ENCODE measurements around the gene SART3. TPM values are rescaled to one million over a fixed set of nuclear protein-coding genes. Genes with fewer than 3 reads are reported as not detected.

Gene SART3
- total RNA-seq, 1 donor from 2014 or later, result 79.0 TPM

- peak within 1 kb of the TSS; percentile 95 for H3K27ac ChIP-seq
- no peaks in the 10 kb centered on the region for H3K27me3 ChIP-seq
- peaks cover 6% of the 10 kb centered on the region for H3K4me1 ChIP-seq
- Mint-ChIP-seq H3K36me3 (peaks cover 7% of the 10 kb centered on the region), H3K4me1 (peaks cover 33% of the 10 kb centered on the region), H3K9me3 (no peaks in the 10 kb centered on the region), H3K27ac (peak within 1 kb of the TSS; percentile 100), H3K4me3 (peak within 1 kb of the TSS; percentile 100), H3K27me3 (ENCODE audit: insufficient read depth, low read depth) (peaks cover 7% of the 10 kb centered on the region)
- H4K20me1 ChIP-seq (ENCODE audit: low read depth), result peaks cover 28% of the 10 kb centered on the region
- H3K9ac ChIP-seq, result peak within 1 kb of the TSS; percentile 91
- peaks cover 9% of the 10 kb centered on the region for H3F3A ChIP-seq (ENCODE audit: low read depth)
- peak; percentile 99 for DNase-seq (ENCODE audit: low spot score)
- H2AFZ ChIP-seq (replicated peaks), result peak within 1 kb of the TSS; percentile 94
- H3K4me3 ChIP-seq, result peak within 1 kb of the TSS; percentile 67
- peak within 1 kb of the TSS; percentile 89 for H3K4me2 ChIP-seq
- peaks cover 6% of the 10 kb centered on the region for H3K36me3 ChIP-seq
- no peaks in the 10 kb centered on the region for H3K9me3 ChIP-seq (ENCODE audit: low read depth)
- peaks cover 56% of the 10 kb centered on the region for H3K79me2 ChIP-seq (ENCODE audit: low read depth)
- TF ChIP-seq CTCF (IDR thresholded peaks at IDR 0.05), result no peak
- TF ChIP-seq EZH2phosphoT487 (IDR thresholded peaks at IDR 0.05), result no peak
- TF ChIP-seq EZH2 (IDR thresholded peaks at IDR 0.05), result no peak
These were observed 1.6 kb upstream of the SART3 start, which contains the start of gene ISCU for GRCh38 chr12:108562348-108563135. TSS of gene ISCU (plus strand) at chr12:108562596. CDS start at chr12:108562623, 27 bp downstream.

GRCh38 chr12:108561852-108562347 is 927 bp upstream of the SART3 start:
- Histone ChIP-seq H3K4me3 (peak overlapping the region; percentile 67), H2AFZ (replicated peaks) (peak overlapping the region; percentile 94), H3K36me3 (peaks cover 6% of the 10 kb centered on the region), H3K27me3 (no peaks in the 10 kb centered on the region), H4K20me1 (ENCODE audit: low read depth) (peaks cover 33% of the 10 kb centered on the region), H3K79me2 (ENCODE audit: low read depth) (peaks cover 63% of the 10 kb centered on the region), H3K27ac (peak overlapping the region; percentile 95), H3F3A (ENCODE audit: low read depth) (peaks cover 10% of the 10 kb centered on the region), H3K4me1 (peaks cover 6% of the 10 kb centered on the region), H3K4me2 (peak overlapping the region; percentile 84), H3K9ac (peak overlapping the region; percentile 91), H3K9me3 (ENCODE audit: low read depth) (no peaks in the 10 kb centered on the region)
- no peak for TF ChIP-seq CTCF (IDR thresholded peaks at IDR 0.05)
- TF ChIP-seq EZH2phosphoT487 (IDR thresholded peaks at IDR 0.05), result no peak
- Mint-ChIP-seq H3K36me3 (peaks cover 4% of the 10 kb centered on the region), H3K27me3 (ENCODE audit: insufficient read depth, low read depth) (peaks cover 7% of the 10 kb centered on the region), H3K27ac (peak overlapping the region; percentile 100), H3K9me3 (no peaks in the 10 kb centered on the region), H3K4me1 (peaks cover 37% of the 10 kb centered on the region), H3K4me3 (peak overlapping the region; percentile 100)
- DNase-seq (ENCODE audit: low spot score), result peak; percentile 53

- H3K4me1 ChIP-seq, result peaks cover 6% of the 10 kb centered on the region
- no peak overlapping the region for H3K27ac ChIP-seq
- peaks cover 47% of the 10 kb centered on the region for H4K20me1 ChIP-seq (ENCODE audit: low read depth)
- Mint-ChIP-seq H3K36me3 (peaks cover 4% of the 10 kb centered on the region), H3K4me3 (peak overlapping the region; percentile 100), H3K4me1 (peaks cover 43% of the 10 kb centered on the region), H3K9me3 (no peaks in the 10 kb centered on the region), H3K27ac (peak overlapping the region; percentile 72), H3K27me3 (ENCODE audit: insufficient read depth, low read depth) (peaks cover 7% of the 10 kb centered on the region)
- H3K9ac ChIP-seq, result peak overlapping the region; percentile 91
- H3K27me3 ChIP-seq, result no peaks in the 10 kb centered on the region
- no peak overlapping the region for H2AFZ ChIP-seq (replicated peaks)
- H3K4me3 ChIP-seq, result peak overlapping the region; percentile 67
- H3K9me3 ChIP-seq (ENCODE audit: low read depth), result no peaks in the 10 kb centered on the region
- H3K79me2 ChIP-seq (ENCODE audit: low read depth), result peaks cover 79% of the 10 kb centered on the region
- DNase-seq (ENCODE audit: low spot score), result no peak
- H3K4me2 ChIP-seq, result peak overlapping the region; percentile 84
- peaks cover 15% of the 10 kb centered on the region for H3F3A ChIP-seq (ENCODE audit: low read depth)
- H3K36me3 ChIP-seq, result peaks cover 6% of the 10 kb centered on the region
- TF ChIP-seq EZH2phosphoT487 (IDR thresholded peaks at IDR 0.05) (no peak), EZH2 (IDR thresholded peaks at IDR 0.05) (no peak), CTCF (IDR thresholded peaks at IDR 0.05) (no peak)
These were observed 652 bp downstream of the SART3 start for GRCh38 chr12:108560321-108560721.

All from neural progenitor cell (in vitro differentiated cells).